ENCODE results near the gene CCDC172.

Gene CCDC172

GRCh38 chr10:116300542-116300941 is 23.7 kb upstream of the CCDC172 start:
- Histone ChIP-seq H3K27me3 (ENCODE audit: control insufficient read depth, insufficient read depth, low read length, poor library complexity, severe bottlenecking) (no peaks in the 10 kb centered on the region), H3K4me3 (ENCODE audit: insufficient read depth, low read depth, low read length) (no peak overlapping the region), H3K36me3 (ENCODE audit: control insufficient read depth, insufficient read depth, low read length) (no peaks in the 10 kb centered on the region), H3K4me1 (ENCODE audit: control insufficient read depth, insufficient read depth, low read length) (no peaks in the 10 kb centered on the region), H3K27ac (ENCODE audit: insufficient read depth, low read depth, low read length, poor library complexity, severe bottlenecking) (no peak overlapping the region), H3K9me3 (ENCODE audit: control insufficient read depth, low read length) (no peaks in the 10 kb centered on the region)
- 96 to 97% methylated on average over 1 of the region's 1 CpG for WGBS, 2 experiments

- no peaks in the 10 kb centered on the region for H3K9me3 ChIP-seq (ENCODE audit: control insufficient read depth, low read length)
- H3K36me3 ChIP-seq (ENCODE audit: control insufficient read depth, insufficient read depth, low read length): no peaks in the 10 kb centered on the region
- H3K4me1 ChIP-seq (ENCODE audit: control insufficient read depth, insufficient read depth, low read length): no peaks in the 10 kb centered on the region
- H3K27me3 ChIP-seq (ENCODE audit: control insufficient read depth, insufficient read depth, low read length, poor library complexity, severe bottlenecking): no peaks in the 10 kb centered on the region
- no peak overlapping the region for H3K4me3 ChIP-seq (ENCODE audit: insufficient read depth, low read depth, low read length)
- WGBS, 2 experiments: 86 to 100% methylated on average over 1 of the region's 1 CpG
- no peak overlapping the region for H3K27ac ChIP-seq (ENCODE audit: insufficient read depth, low read depth, low read length, poor library complexity, severe bottlenecking)
These were observed 19.3 kb upstream of the CCDC172 start for GRCh38 chr10:116304923-116305322.

- H3K27me3 ChIP-seq (ENCODE audit: control insufficient read depth, insufficient read depth, low read length, poor library complexity, severe bottlenecking): no peaks in the 10 kb centered on the region
- no peak overlapping the region for H3K27ac ChIP-seq (ENCODE audit: insufficient read depth, low read depth, low read length, poor library complexity, severe bottlenecking)
- no peaks in the 10 kb centered on the region for H3K4me1 ChIP-seq (ENCODE audit: control insufficient read depth, insufficient read depth, low read length)
- H3K9me3 ChIP-seq (ENCODE audit: control insufficient read depth, low read length): no peaks in the 10 kb centered on the region
- no peak overlapping the region for H3K4me3 ChIP-seq (ENCODE audit: insufficient read depth, low read depth, low read length)
- H3K36me3 ChIP-seq (ENCODE audit: control insufficient read depth, insufficient read depth, low read length): no peaks in the 10 kb centered on the region
- WGBS, 2 experiments: 97 to 100% methylated on average over 1 to 2 of the region's 2 CpGs
These were observed 17.4 kb upstream of the CCDC172 start for GRCh38 chr10:116306847-116307246.

GRCh38 chr10:116307455-116307854 is 16.8 kb upstream of the CCDC172 start:
- H3K36me3 ChIP-seq (ENCODE audit: control insufficient read depth, insufficient read depth, low read length): no peaks in the 10 kb centered on the region
- no peak overlapping the region for H3K4me3 ChIP-seq (ENCODE audit: insufficient read depth, low read depth, low read length)
- 94 to 95% methylated on average over 4 of the region's 4 CpGs for WGBS, 2 experiments

GRCh38 chr10:116311016-116311415 is 13.2 kb upstream of the CCDC172 start:
- Histone ChIP-seq H3K27ac (ENCODE audit: insufficient read depth, low read depth, low read length, poor library complexity, severe bottlenecking) (no peak overlapping the region), H3K4me1 (ENCODE audit: control insufficient read depth, insufficient read depth, low read length) (no peaks in the 10 kb centered on the region), H3K9me3 (ENCODE audit: control insufficient read depth, low read length) (no peaks in the 10 kb centered on the region), H3K4me3 (ENCODE audit: insufficient read depth, low read depth, low read length) (no peak overlapping the region), H3K27me3 (ENCODE audit: control insufficient read depth, insufficient read depth, low read length, poor library complexity, severe bottlenecking) (no peaks in the 10 kb centered on the region), H3K36me3 (ENCODE audit: control insufficient read depth, insufficient read depth, low read length) (no peaks in the 10 kb centered on the region)
- 91 to 94% methylated on average over 5 of the region's 5 CpGs for WGBS, 2 experiments

More at GRCh38 chr10:116307455-116307854, 16.8 kb upstream of the CCDC172 start:
- H3K27me3 ChIP-seq (ENCODE audit: control insufficient read depth, insufficient read depth, low read length, poor library complexity, severe bottlenecking): no peaks in the 10 kb centered on the region
- H3K4me1 ChIP-seq (ENCODE audit: control insufficient read depth, insufficient read depth, low read length): no peaks in the 10 kb centered on the region
- no peak overlapping the region for H3K27ac ChIP-seq (ENCODE audit: insufficient read depth, low read depth, low read length, poor library complexity, severe bottlenecking)
- no peaks in the 10 kb centered on the region for H3K9me3 ChIP-seq (ENCODE audit: control insufficient read depth, low read length)

- Histone ChIP-seq H3K4me3 (ENCODE audit: insufficient read depth, low read depth, low read length) (no peak overlapping the region), H3K36me3 (ENCODE audit: control insufficient read depth, insufficient read depth, low read length) (no peaks in the 10 kb centered on the region), H3K27ac (ENCODE audit: insufficient read depth, low read depth, low read length, poor library complexity, severe bottlenecking) (no peak overlapping the region), H3K4me1 (ENCODE audit: control insufficient read depth, insufficient read depth, low read length) (no peaks in the 10 kb centered on the region), H3K9me3 (ENCODE audit: control insufficient read depth, low read length) (no peaks in the 10 kb centered on the region), H3K27me3 (ENCODE audit: control insufficient read depth, insufficient read depth, low read length, poor library complexity, severe bottlenecking) (no peaks in the 10 kb centered on the region)
- WGBS, 2 experiments: 92 to 93% methylated on average over 2 of the region's 2 CpGs
These were observed 12.3 kb upstream of the CCDC172 start for GRCh38 chr10:116311706-116312490.

- Histone ChIP-seq H3K27ac (ENCODE audit: insufficient read depth, low read depth, low read length, poor library complexity, severe bottlenecking) (no peak overlapping the region), H3K27me3 (ENCODE audit: control insufficient read depth, insufficient read depth, low read length, poor library complexity, severe bottlenecking) (no peaks in the 10 kb centered on the region), H3K4me3 (ENCODE audit: insufficient read depth, low read depth, low read length) (no peak overlapping the region), H3K4me1 (ENCODE audit: control insufficient read depth, insufficient read depth, low read length) (no peaks in the 10 kb centered on the region), H3K36me3 (ENCODE audit: control insufficient read depth, insufficient read depth, low read length) (no peaks in the 10 kb centered on the region), H3K9me3 (ENCODE audit: control insufficient read depth, low read length) (no peaks in the 10 kb centered on the region)
- 94 to 98% methylated on average over 4 of the region's 4 CpGs for WGBS, 2 experiments
These were observed 11.7 kb upstream of the CCDC172 start for GRCh38 chr10:116312548-116312947.

- Histone ChIP-seq H3K9me3 (ENCODE audit: control insufficient read depth, low read length) (no peaks in the 10 kb centered on the region), H3K36me3 (ENCODE audit: control insufficient read depth, insufficient read depth, low read length) (no peaks in the 10 kb centered on the region), H3K27me3 (ENCODE audit: control insufficient read depth, insufficient read depth, low read length, poor library complexity, severe bottlenecking) (no peaks in the 10 kb centered on the region), H3K4me3 (ENCODE audit: insufficient read depth, low read depth, low read length) (no peak overlapping the region), H3K4me1 (ENCODE audit: control insufficient read depth, insufficient read depth, low read length) (no peaks in the 10 kb centered on the region), H3K27ac (ENCODE audit: insufficient read depth, low read depth, low read length, poor library complexity, severe bottlenecking) (no peak overlapping the region)
- WGBS, 2 experiments: 70 to 79% methylated on average over 2 of the region's 2 CpGs
These were observed 7.7 kb upstream of the CCDC172 start for GRCh38 chr10:116316503-116316902.

GRCh38 chr10:116324951-116325635 is 845 bp downstream of the CCDC172 start:
- no peaks in the 10 kb centered on the region for H3K36me3 ChIP-seq (ENCODE audit: control insufficient read depth, insufficient read depth, low read length)
- no peak overlapping the region for H3K4me3 ChIP-seq (ENCODE audit: insufficient read depth, low read depth, low read length)
- 24 to 28% methylated on average over 16 to 17 of the region's 17 CpGs for WGBS, 2 experiments
- H3K9me3 ChIP-seq (ENCODE audit: control insufficient read depth, low read length): no peaks in the 10 kb centered on the region
- no peak overlapping the region for H3K27ac ChIP-seq (ENCODE audit: insufficient read depth, low read depth, low read length, poor library complexity, severe bottlenecking)
- no peaks in the 10 kb centered on the region for H3K27me3 ChIP-seq (ENCODE audit: control insufficient read depth, insufficient read depth, low read length, poor library complexity, severe bottlenecking)
- H3K4me1 ChIP-seq (ENCODE audit: control insufficient read depth, insufficient read depth, low read length): no peaks in the 10 kb centered on the region

GRCh38 chr10:116325987-116326386 is 1.7 kb downstream of the CCDC172 start:
- Histone ChIP-seq H3K36me3 (ENCODE audit: control insufficient read depth, insufficient read depth, low read length) (no peaks in the 10 kb centered on the region), H3K9me3 (ENCODE audit: control insufficient read depth, low read length) (no peaks in the 10 kb centered on the region), H3K4me3 (ENCODE audit: insufficient read depth, low read depth, low read length) (no peak overlapping the region), H3K27ac (ENCODE audit: insufficient read depth, low read depth, low read length, poor library complexity, severe bottlenecking) (no peak overlapping the region), H3K27me3 (ENCODE audit: control insufficient read depth, insufficient read depth, low read length, poor library complexity, severe bottlenecking) (no peaks in the 10 kb centered on the region), H3K4me1 (ENCODE audit: control insufficient read depth, insufficient read depth, low read length) (no peaks in the 10 kb centered on the region)
- 67 to 79% methylated on average over 1 to 2 of the region's 2 CpGs for WGBS, 2 experiments
